GM19240 (cell line): ENCODE results near the gene PARP11.
A peak's percentile ranks its signal among the peaks of the same experiment; 100 is the strongest.

Source experiments
- DNase-seq: peaks from one replicate; pipeline ENCODE4 v3.0.0; 2011; ENCODE audit warnings: low spot score; ENCODE audit not compliant: insufficient read length

The PARP11 gene

GRCh38 chr12:3872800-3873636, at the start of gene PARP11:
TSS of gene PARP11 (minus strand) at chr12:3873399. CDS start at chr12:3873229, 170 bp downstream.
- DNase-seq: peak; percentile 67

GRCh38 chr12:3922033-3922432, 48.8 kb upstream of the PARP11 start:
- no peak for DNase-seq

GRCh38 chr12:3921526-3921925, 48.3 kb upstream of the PARP11 start:
- no peak for DNase-seq

- DNase-seq: no peak
These were observed 47.9 kb upstream of the PARP11 start for GRCh38 chr12:3921151-3921471.

GRCh38 chr12:3920351-3921150, 47.4 kb upstream of the PARP11 start:
- no peak for DNase-seq

GRCh38 chr12:3913278-3913677, 40.1 kb upstream of the PARP11 start:
- no peak for DNase-seq

GRCh38 chr12:3912863-3913262, 39.7 kb upstream of the PARP11 start:
- DNase-seq: no peak

- no peak for DNase-seq
These were observed 38.2 kb upstream of the PARP11 start for GRCh38 chr12:3911409-3911808.

- no peak for DNase-seq
These were observed 32.5 kb upstream of the PARP11 start for GRCh38 chr12:3905664-3906063.

GRCh38 chr12:3904999-3905398, 31.8 kb upstream of the PARP11 start:
- no peak for DNase-seq

- no peak for DNase-seq
These were observed 29.7 kb upstream of the PARP11 start for GRCh38 chr12:3902921-3903320.

- no peak for DNase-seq
These were observed 27.9 kb upstream of the PARP11 start for GRCh38 chr12:3901116-3901515.

- no peak for DNase-seq
These were observed 25.6 kb upstream of the PARP11 start for GRCh38 chr12:3898756-3899155.

GRCh38 chr12:3897371-3897971, 24.3 kb upstream of the PARP11 start:
- no peak for DNase-seq

GRCh38 chr12:3896801-3897351, 23.7 kb upstream of the PARP11 start:
- DNase-seq: no peak

- no peak for DNase-seq
These were observed 23.2 kb upstream of the PARP11 start for GRCh38 chr12:3896356-3896755.

- DNase-seq: no peak
These were observed 19.4 kb upstream of the PARP11 start for GRCh38 chr12:3892631-3893030.

GRCh38 chr12:3891201-3891600, 18.0 kb upstream of the PARP11 start:
- no peak for DNase-seq

- no peak for DNase-seq
These were observed 15.5 kb upstream of the PARP11 start for GRCh38 chr12:3888659-3889058.

GRCh38 chr12:3885277-3886094, 12.3 kb upstream of the PARP11 start:
- no peak for DNase-seq

- no peak for DNase-seq
These were observed 11.5 kb upstream of the PARP11 start for GRCh38 chr12:3884671-3885070.
